HG02943 (cell line): ENCODE measurements around the gene AHCYL2.
A peak's percentile ranks its signal among the peaks of the same experiment; 100 is the strongest.

Experiments
- ATAC-seq: cut with Tn5 transposase; IDR thresholded peaks from one replicate; pipeline ENCODE4 v1.9.1; 2021; ENCODE audit warnings: mild to moderate bottlenecking, low read depth, moderate library complexity; ENCODE audit not compliant: unreplicated experiment

AHCYL2 gene

DNA sequence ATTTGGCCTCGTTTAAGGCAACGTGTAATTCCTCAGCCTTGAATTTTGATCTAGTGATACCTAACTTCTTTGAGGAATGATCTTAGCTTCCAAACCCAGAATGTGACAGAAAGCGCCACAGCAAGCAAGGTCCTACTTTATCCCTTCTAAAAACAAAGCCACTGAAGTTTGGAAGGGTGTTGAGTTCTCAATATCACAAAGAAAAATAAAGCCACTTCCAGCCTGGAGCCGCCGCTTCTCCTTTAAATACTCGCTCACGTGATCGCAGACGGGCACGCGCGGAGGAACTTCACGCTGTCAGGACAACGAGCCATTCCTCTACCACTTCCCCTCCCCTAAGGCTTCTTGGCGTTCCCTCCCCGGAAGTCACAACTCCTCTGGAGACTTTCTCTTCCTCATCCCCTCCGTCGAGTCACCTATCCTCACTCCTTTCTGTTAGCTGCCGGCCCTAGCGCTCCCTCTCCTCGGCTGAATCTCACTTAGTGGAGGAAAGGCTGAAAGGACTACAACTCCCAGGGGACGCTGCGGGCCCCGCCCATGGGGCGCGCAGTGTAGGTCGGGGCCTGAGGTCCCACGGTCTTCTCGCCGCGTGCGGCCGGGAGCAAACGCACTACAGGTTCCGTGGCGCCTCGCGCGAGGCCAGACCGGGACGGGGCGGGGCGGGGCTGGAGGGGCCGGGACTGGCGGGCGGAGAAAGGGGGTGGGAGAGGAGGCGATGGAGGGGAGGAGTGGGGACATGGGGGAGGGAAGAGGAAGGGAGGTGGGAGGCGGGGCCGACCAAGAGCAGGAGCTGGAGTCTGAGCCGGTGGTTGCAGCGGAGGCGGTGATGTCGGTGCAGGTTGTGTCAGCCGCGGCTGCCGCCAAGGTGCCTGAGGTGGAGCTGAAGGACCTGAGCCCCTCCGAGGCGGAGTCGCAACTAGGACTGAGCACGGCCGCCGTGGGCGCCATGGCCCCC, at the start of gene AHCYL2:
TSS of gene AHCYL2 (plus strand) at position 780 of the 955 bp plus-strand sequence.
- ATAC-seq = peak; percentile 87

- no peak for ATAC-seq
Observed at GRCh38 chr7:129176916-129177710, 47.7 kb upstream of the AHCYL2 start.

DNA sequence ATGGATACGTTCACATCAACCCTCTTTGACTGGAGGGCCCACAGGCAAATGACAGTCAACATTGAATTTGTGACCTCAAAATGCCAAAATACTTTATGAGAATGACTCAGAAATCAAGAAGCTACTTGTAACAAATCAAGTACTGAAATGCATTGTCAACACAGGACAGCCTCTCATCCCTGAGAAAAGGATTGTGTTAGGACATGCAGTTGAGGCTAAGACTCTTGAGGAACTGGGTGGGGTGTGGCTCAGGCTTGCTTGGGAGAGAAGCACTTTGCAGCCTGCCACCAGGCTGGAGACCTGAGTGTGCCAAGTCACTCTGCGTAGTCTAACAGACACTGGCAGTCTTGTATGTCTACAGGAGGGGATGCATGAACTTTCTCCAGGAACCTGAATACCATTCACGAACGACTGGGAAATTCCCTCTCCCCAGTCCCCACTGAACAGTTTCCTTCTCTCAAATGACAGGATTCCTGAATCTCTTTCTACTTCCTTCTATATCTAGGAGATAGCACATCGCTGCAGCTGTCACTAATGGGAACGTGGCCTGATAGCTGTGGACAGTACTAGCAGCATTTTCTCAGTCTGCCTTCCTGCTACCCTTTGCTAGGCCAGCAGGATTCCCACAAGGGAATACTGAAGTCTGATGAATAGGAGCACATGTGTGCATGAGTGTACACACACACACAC, 39.7 kb upstream of the AHCYL2 start:
- ATAC-seq = no peak

- ATAC-seq = no peak
Observed at GRCh38 chr7:129186749-129187260, 38.0 kb upstream of the AHCYL2 start.

DNA sequence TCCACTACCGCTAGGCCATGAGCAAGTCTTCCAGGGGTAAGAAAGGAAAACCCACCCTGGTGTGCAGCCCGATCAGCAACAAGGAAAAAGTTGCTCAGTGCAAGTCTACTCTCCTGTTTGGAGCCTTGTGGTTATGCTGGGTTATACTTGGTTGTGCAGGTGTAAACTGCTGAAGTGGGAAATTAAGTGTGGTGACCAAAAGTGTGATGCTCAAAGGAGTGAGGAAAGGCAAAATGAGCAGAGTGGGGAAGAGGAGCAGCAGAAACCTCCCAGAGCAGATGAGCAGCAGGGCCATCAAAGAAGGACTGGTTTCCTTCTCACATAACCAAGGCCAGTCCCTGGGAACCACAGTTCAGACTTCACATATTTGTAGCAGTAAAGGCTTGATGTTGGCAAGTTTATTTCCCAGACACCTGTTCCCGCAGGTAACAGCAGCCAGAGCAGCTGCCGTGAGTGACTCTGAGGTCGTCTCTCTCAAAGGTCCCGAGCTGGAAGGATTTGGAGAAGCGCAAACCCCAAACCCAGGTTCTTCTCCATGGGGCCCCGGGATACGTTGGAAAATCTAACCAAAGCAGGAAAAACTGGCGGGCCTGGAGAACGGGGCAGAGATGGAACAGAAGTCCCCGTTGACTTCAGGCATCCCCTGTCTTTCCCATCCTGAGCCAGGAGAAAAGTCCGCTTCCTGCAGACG, 37.0 kb upstream of the AHCYL2 start:
- ATAC-seq = no peak

DNA sequence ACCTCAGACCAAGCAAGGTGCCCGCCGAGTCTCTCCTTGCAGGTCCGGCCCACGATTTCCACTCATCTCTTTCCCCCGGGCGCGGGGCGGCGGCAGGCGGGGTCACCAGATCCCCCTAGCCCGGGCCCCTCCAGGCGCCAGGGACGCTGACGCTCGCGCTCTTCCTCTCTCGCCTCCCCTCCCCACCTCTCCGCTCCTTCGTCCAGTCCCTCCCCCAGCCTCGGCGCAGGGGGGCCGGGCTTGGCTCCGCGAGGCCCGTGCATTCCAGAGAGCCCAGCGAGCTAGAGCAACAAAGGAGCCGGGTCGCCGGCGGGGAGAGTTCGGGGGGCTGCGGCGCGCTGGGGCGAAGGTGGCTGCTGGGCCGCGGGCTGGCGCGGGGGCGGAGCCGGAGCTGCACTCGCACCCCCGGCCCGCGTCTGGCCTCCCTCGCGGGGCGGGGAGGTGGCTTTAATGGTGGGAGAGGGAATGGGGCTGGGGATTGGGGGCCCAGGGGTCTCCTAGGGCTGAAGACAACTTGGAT, 36.4 kb upstream of the AHCYL2 start, which contains the start of gene SMO:
TSS of gene SMO (plus strand) at position 262 of the 520 bp plus-strand sequence. CDS start 519 bp downstream, outside the sequence.
- ATAC-seq = no peak

- ATAC-seq = no peak
Observed at GRCh38 chr7:129188892-129189660, 35.8 kb upstream of the AHCYL2 start.

DNA sequence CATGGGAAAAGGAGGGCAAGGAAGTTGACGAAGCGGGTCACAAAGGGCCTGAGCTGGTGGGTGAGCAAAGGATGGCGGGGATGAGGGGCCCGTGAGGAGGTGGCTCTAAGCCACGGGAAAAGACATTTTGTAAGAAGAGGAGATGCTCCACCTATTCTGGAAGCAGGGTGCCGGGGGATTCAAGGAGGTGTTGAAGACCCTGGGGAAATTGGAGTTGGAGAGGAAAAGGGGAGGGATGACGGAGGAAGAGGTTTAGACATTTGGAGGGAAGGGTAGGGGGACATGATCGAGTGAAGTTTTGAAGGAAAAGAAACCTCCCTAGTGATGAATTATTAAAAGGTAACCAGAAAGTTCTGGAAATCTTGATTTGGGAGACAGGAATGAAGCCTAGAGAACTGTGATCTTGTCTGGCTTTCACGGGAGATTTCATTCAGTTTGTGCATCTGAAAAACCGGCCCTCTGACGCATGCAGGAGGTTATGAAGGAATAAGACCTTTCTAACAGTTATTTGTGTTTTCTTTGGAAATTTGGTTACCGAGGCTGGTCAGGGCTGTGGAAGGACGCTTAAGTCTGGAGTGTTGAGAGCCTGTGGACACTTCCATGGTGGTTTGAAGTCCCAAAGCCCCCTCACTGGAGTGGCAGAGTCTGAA, 35.0 kb upstream of the AHCYL2 start:
- no peak for ATAC-seq

- no peak for ATAC-seq
Observed at GRCh38 chr7:129191272-129191671, 33.6 kb upstream of the AHCYL2 start.

DNA sequence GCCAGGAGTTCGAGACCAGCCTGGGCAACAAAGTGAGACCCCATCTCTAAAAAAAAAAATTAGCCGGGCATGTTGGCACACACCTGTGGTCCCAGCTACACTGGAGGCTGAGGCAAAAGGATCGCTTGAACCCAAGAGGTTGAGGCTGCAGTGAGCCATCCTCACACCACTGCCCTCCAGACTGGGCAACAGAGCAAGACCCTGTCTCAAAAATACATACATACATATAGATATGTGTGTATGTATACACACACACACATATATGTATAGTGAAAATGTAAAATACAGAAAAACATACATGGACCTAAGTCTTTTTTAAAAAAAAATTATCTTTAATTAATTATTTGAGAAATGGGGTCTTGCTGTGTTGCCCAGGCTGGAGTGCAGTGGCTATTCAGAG, 30.9 kb upstream of the AHCYL2 start:
- ATAC-seq = no peak

DNA sequence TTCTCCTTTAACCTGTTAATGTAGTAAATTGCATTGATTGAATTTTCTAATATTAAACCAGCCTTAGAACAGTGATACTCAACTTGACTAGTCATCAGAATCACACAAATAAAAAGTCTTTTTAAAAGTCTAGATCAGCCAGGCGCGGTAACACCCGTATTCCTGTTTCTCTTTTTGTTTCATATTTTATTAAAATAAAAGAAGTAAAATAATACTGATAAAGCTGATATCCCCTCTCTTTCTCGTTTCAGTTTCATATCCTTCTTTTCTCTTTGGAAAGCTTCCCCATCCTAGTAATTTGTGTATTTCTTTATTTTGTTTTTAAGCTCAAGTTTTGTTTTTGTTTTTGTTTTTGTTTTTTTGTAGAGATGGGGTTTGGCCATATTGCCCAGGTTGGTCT, 27.1 kb upstream of the AHCYL2 start:
- ATAC-seq = no peak

GRCh38 chr7:129199406-129199805, 25.4 kb upstream of the AHCYL2 start:
- no peak for ATAC-seq

DNA sequence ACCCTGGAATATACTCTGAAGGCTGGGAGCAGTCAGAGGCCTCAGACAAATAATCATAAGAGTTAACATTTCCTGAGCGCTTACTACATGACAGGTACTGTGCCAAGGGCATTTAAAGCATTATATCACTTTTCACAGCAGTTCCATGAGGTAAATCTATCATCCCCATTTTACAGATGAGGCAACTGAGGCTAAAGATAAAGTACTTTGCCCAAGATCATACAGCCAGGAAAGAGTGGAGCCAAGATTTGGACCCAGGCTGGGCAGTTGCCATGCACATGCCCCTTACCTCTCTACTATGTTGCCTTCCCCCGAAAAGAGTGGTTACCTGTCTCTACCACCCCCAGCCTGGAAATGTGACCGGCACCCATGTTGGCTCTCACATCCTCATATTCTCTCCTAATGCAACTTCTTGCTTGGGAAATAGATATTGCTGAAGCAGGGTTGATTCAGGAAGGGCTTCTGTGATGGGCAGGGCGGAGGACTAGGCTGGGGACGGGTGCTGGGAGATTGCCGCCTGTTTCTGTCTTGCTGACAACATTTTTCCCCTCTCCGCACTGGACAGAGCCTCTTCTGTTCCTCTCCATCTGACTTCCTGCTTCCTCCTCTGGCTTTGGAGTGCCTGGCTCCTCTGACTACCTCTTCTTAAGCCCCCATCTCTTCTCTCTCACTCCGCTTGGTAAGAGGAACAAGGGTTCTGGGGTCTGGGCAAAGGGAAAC, 22.6 kb upstream of the AHCYL2 start:
- no peak for ATAC-seq

- no peak for ATAC-seq
Observed at GRCh38 chr7:129203050-129203741, 21.6 kb upstream of the AHCYL2 start.

GRCh38 chr7:129205126-129205818, 19.6 kb upstream of the AHCYL2 start:
- no peak for ATAC-seq

GRCh38 chr7:129205987-129206785, 18.6 kb upstream of the AHCYL2 start:
- ATAC-seq = no peak
